ENCODE results near the gene ARMC9.
"Not testable (repeated sequence)": the region's sequence is repeated elsewhere in the genome, so short reads cannot be mapped to it uniquely, and the experiment has no call there.

ARMC9 gene

GRCh38 chr2:231245249-231246094 is 47.0 kb downstream of the ARMC9 start:
- no peak for DNase-seq

DNA sequence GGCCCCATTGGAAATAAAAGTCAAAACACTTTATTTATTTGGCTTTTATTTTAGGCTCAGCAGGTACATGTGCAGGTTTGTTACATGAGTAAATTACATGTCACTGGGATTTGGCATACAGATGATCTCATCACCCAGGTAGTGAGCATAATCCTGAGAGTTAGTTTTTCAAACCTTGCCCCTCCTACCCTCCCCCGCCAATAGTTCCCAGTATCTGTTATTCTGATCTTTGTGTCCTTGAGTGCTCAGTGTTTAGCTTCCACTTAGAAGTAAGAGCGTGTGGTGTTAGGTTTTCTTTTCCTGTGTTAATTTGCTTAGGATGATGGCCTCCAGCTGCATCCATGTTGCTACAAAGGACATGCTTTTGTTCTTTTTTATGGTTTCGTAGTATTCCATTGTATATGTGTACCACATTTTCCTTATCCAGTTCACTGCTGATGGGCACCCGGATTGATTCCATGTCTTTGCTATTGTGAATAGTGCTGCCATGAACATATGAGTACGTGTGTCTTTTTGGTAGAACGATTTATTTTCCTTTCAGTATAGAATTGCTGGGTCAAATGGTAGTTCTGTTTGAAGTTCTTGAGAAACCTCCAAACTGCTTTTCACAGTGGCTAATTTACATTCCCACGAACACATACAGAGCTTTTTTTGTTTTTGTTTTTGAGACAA is 47.9 kb downstream of the ARMC9 start:
- DNase-seq, result no peak

- no peak for DNase-seq
These were observed 51.7 kb downstream of the ARMC9 start for GRCh38 chr2:231250146-231250545.

DNA sequence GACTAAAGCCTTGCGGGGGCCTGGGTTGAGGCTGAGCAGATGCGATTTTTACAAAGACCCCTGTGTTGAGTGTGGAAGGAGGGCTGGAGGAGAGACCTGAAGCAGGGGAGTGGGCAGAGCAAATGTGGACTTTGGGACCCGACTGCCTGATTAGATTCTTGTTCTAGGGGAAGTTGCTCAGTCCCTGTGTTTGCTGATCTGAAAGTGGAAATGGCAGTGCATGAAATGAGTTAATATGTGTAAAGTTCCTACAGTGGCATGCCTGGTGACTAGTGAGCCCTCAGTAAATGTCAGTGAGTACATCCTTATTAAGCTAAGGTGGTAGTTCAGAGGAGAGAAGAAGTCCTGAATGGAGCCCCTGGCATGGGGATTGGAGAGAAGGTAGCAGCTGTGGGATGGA is 52.3 kb downstream of the ARMC9 start:
- DNase-seq, result no peak

GRCh38 chr2:231253292-231253691 is 54.9 kb downstream of the ARMC9 start:
- DNase-seq, result not testable (repeated sequence)

GRCh38 chr2:231256494-231256893 is 58.1 kb downstream of the ARMC9 start:
- no peak for DNase-seq

DNA sequence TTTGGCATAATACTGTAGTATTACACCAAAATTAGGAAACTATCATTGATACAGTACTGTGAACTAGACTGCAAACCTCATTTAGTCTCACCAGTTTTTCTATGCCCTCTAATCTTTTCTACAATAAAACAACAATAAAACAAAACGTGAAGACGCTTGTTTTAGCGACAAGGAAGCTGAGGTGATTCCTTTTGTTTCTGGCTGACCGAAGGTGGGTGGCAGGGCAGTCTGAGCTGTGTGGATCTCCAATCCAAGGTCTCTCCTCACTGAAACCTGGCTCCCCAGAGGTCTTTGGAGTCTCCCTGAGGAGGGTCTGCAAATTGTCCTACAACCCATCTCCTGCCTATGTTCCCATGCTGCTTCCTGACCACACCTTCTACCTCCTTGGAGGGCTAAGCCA is 59.3 kb downstream of the ARMC9 start:
- no peak for DNase-seq

- no peak for DNase-seq
These were observed 60.3 kb downstream of the ARMC9 start for GRCh38 chr2:231258701-231259100.

DNA sequence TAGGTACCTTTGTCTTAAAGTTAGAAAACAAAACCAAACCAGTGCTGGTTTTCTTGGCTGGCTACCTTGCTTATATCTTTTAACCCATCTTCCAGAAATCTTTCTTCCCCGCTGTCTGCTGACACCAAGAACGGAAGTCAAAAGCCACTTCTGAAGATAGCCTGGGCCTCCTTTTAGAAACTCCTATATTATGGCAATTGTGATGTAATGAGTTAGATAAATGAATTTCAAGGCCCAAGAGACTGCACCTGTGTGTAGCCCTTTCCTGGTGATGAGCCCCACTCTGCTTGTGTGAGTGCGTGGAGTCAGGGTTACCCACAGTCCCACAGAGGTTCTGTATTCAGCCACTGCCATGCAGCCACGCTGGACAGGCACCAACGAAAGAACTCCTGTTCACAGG is 60.7 kb downstream of the ARMC9 start:
- no peak for DNase-seq

DNA sequence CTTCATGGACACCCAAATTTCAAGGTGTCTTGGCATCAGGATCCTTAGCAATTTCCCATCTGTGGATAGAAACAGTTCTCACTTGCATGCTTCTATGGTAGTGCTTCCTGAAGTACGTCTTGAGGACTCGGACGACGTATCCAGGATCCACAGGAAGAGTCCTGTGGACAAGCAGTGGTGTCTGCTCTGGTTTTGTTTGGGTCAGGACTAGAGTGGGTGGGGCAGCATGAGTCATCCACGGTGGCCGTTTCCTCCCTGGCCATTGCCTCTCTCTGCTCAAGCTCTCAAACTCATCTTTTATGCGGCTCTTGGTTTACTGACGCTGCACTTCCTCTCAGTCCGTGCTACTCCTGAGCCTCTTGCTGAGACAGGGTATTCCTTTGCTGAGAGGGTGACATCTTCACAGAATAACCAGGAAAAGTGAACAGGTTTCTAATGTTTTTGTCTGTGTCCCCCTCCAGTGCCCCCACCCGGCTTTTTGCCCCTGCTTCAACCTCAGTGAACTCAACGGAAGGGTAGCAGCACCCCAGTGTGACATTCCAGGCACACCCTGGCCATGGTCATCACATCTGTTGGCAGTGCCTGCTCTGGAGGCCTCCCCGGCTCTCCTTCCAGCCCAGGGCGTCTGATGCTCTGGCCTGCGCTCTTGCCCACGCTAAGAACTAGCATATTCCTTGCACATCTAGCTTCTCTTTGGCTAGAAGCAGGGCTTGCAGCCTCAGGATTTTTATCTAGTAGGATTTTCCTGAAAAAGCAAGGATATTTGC is 62.2 kb downstream of the ARMC9 start:
- DNase-seq, result no peak

DNA sequence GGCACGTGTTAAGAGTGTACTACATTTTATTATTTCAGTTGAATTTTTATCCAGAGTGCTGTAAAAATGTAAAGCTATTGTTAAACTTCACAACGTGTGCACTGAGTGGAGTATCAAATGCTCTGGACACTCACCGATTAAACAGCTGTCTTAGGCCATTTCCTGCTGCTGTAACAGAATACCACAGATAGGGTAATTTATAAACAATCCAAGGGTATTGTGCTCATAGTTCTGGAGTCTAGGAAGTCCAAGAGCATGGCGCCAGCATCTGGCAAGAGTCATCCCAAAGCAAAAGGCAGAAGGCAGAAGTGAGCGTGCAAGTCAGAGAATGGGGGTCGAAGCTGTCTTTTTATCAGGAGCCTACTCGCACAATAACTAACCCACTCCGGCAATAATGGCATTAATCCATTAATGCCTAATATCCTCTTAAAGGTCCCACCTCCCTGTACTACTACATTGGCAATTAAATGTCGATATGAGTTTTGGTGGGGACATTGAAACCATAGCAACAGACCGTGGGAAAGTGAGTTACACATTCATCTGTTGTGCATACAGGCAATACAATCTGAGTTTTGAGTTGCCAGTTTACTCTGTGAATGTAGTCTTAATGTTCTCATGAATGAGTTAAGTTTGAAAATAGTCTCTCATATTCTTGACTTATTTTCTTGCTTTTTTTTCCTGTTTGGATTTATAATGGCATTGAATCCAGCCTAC is 64.8 kb downstream of the ARMC9 start:
- DNase-seq, result no peak

GRCh38 chr2:231270221-231271114 is 72.0 kb downstream of the ARMC9 start:
- no peak for DNase-seq

GRCh38 chr2:231272991-231273390 is 74.6 kb downstream of the ARMC9 start:
- no peak for DNase-seq

DNA sequence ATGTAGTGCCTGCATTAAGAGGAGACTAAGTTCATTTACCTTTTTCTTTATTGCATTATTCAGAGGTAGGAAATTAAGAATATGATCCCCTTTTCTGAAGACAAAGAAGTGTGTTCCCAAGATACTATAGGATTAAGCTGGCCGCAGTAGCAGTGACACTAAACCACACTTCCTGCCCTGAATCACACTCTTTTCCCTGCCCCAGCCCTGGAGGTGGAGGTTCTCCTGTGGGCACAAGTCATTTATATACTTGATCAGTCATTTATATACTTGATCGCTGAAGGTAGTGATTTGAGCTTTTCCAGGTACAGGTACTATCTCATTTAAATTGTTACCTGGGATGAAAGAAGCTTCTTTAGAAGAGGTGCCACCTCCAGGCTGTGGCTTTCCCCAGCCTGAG is 78.6 kb downstream of the ARMC9 start:
- DNase-seq, result no peak

DNA sequence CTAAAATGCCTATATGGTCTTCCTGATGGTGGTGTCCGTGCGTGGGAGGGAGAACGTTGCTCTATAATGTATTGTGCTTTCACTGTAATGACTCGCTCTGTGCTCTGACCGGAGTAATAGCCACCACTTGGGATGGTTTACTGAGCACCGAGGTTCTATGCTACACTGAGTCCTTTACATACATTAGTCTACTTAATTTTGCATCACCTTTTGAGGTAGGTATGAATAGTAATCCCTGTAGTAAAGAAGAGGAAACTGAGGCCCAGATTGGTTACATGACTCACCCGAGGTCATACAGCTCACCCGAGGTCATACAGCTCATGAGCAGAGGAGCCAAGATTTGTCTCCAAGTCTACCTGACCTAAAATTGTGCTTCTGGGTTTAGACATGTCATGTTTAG is 79.5 kb downstream of the ARMC9 start:
- DNase-seq, result no peak

DNA sequence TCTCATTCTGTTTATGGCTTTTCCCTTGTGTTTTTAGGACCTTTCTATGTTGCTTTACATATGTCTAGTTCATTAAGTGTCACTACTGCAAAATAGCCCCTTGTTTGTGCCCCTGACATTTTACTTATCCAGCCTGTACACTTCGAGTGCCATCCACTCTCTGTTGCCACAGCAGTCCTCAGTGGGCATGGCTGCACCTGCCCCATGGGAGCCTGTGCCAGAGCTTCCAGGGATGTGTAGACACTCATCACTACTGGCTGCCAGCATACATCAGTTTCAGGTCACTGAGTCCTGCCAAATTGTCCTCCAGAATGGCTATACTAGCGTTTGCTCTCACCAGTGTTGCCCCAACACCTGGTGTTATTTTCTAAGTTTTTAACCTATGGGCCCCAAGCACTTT is 80.4 kb downstream of the ARMC9 start:
- DNase-seq, result no peak

GRCh38 chr2:231280846-231281245 is 82.4 kb downstream of the ARMC9 start:
- no peak for DNase-seq

GRCh38 chr2:231284296-231284695 is 85.9 kb downstream of the ARMC9 start:
- DNase-seq, result no peak

DNA sequence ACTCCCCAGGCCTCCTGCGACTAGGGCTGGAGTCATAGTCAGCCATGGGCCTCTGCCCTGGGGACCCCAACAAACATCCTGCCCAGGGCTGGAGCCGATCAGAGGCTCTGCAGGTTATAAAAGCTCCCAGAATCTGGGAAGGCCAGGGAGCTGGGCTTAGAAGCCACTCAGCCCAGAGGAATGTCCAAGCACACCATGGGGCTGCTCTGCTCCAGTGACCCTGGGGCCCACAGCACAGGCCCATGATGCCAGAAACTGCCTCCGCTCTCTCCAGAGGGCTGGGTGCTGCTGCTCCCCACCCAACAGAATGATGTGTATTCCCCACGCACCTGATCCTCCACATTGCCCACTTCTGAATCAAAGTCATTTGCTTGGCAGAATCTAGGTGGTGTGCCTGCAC is 88.5 kb downstream of the ARMC9 start:
- DNase-seq, result no peak

GRCh38 chr2:231287696-231288095 is 89.3 kb downstream of the ARMC9 start:
- DNase-seq, result no peak

DNA sequence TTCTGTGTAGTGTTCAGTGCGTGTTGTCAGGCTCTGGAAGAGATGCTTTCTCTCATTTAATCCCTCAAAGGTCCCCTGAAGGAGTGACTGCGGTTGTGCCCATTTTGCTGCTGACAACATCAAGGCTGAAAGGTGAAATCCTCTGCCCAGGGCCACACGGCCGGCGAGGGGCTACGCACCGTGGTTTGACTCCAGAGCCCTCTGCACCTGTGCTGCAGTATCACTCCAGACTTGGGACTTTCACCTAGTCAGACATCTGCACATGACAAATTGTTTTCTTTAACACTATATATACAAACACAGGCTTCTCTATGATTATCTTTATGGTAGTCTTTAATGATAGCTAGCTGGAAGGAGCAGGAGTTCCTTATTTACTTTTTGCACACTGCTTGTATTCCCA is 90.2 kb downstream of the ARMC9 start:
- no peak for DNase-seq
